Heart right ventricle (tissue), 16 donors: ENCODE measurements around the gene SLC16A14. TPM values are rescaled to one million over a fixed set of nuclear protein-coding genes. Genes with fewer than 3 reads are reported as not detected.

Source experiments
- ATAC-seq, 8 donors: fragments of 200-7000 bp; cut with Tn5 transposase; one replicate each; pipeline ENCODE4 v1.9.1; 2020; ENCODE audit warnings: mild to moderate bottlenecking in 8 of 8, moderate library complexity in 8 of 8, moderate number of reproducible peaks in 1 of 8
- DNase-seq, 2 donors: peaks; one replicate each; pipeline ENCODE4 v3.0.0-alpha.2; 2020
- H3K27ac ChIP-seq, 10 donors: fragments of 200-600 bp; sonication (generic) in 2 of 10; one replicate each; pipeline versions ENCODE4 v1.5.0 to v1.8.0; 2020 to 2022; ENCODE audit warnings: mild to moderate bottlenecking in 3 of 10
- H3K27me3 ChIP-seq, 7 donors: fragments of 200-600 bp; one replicate each; pipeline ENCODE4 v1.8.0; 2021 to 2022; ENCODE audit warnings: mild to moderate bottlenecking in 2 of 7
- H3K36me3 ChIP-seq, 9 donors: fragments of 200-600 bp; sonication (generic) in 1 of 9; one replicate each; pipeline versions ENCODE4 v1.5.0 to v1.8.0; 2020 to 2022; ENCODE audit warnings: mild to moderate bottlenecking in 2 of 9
- H3K4me1 ChIP-seq, 9 donors: fragments of 200-600 bp; sonication (generic) in 1 of 9; one replicate each; pipeline versions ENCODE4 v1.5.0 to v1.8.0; 2020 to 2022; ENCODE audit warnings: mild to moderate bottlenecking in 4 of 9
- H3K4me3 ChIP-seq, 10 donors: fragments of 200-600 bp; sonication (generic) in 2 of 10; one replicate each; pipeline versions ENCODE4 v1.5.0 to v1.8.0; 2020 to 2022; ENCODE audit warnings: mild to moderate bottlenecking in 7 of 10, moderate library complexity in 2 of 10
- H3K9me3 ChIP-seq, 11 donors: fragments of 200-600 bp in 10 of 11; sonication (generic) in 2 of 11; one replicate each; pipeline versions ENCODE4 v1.5.0 to v1.8.0; 2013 to 2022; ENCODE audit warnings: mild to moderate bottlenecking in 2 of 11, control low read depth in 1 of 11, moderate library complexity in 1 of 11
- WGBS, 2 donors: extraction: QIAGEN DNeasy Blood & Tissue Kit; methylation state at CpG; one replicate each; pipeline ENCODE4 v1.1.7; 2013; ENCODE audit warnings: inconsistent platforms in 1 of 2; 5-methylcytosine and 5-hydroxymethylcytosine counted together
- intact Hi-C, 10 donors: fragments of 100-400 bp; cut with DNase I; formaldehyde crosslinking; loops; one replicate each; pipeline versions ENCODE4 v1.11.1 to v1.14.2; 2022
- polyA plus RNA-seq, 2 donors: library from polyadenylated mRNA; stranded (reverse); fragments of 200-250 nt; gene quantifications; one replicate each; pipeline ENCODE4 v1.2.3, GENCODE V29; 2013
- total RNA-seq, 10 donors: library from RNA; stranded (reverse); fragmentation: NEBNext Ultra II Directional in 3 of 10; extraction: Animal tissue kit (Norgen Biotek cat#: 25700) in 3 of 10; gene quantifications; one replicate each; pipeline versions ENCODE4 v1.2.1 to v1.2.4, GENCODE V29; 2021 to 2023
- TF ChIP-seq, protein P1 (sequence below), 9 donors: fragments of 200-600 bp; sonication (generic) in 2 of 9; IDR thresholded peaks; one replicate each; pipeline versions ENCODE4 v1.5.0 to v1.8.0; 2021 to 2022; ENCODE audit warnings: antibody characterized with exemption in 9 of 9, mild to moderate bottlenecking in 5 of 9, moderate library complexity in 1 of 9
- donor health status: Arrhythmogenic right ventricular cardiomyopathy.
- donor health status: ischemic (EF 13 %, LVEDD 7.1; RV severe dilation, severe dysfunction).
- donor health status: healthy with polysubstance abuse.
- donor health status: DM: no; HTN: yes; CAD: no.
- donor health status: DM: no; HTN: no; CAD: no.
- donor health status: ischemic (EF 25% LVEDD 6.9; RV normal size, moderate dysfunction).
- donor health status: ischemic (EF 25% LVEDD 5.7; RV mildly dilated, moderate dysfunction).
- donor health status: healthy.
- donor health status: DM: yes; HTN: yes; CAD: no.
- donor health status: Ischemic cardiomyopathy.
- donor health status: ischemic (EF 35%, LVEDD 5.7; RV mildly dilated, moderate dysfunction).
- donor health status: nonischemic (EF 11% LVEDD 7.7; RV severe dilation, severe dysfunction).
- donor health status: DM: yes; HTN: yes; CAD: no.
- donor health status: PGD.
- donor health status: ischemic (EF 29% LVEDD 5.4; RV normal size, mild dysfunction).
- donor health status: nonischemic (EF 23%, LVEDD 6.1; RV moderate dilation, normal function).

The SLC16A14 gene
- total and polyA plus RNA-seq, 12 donors, result 0.87 to 4.8 (median 3.2) TPM

DNA sequence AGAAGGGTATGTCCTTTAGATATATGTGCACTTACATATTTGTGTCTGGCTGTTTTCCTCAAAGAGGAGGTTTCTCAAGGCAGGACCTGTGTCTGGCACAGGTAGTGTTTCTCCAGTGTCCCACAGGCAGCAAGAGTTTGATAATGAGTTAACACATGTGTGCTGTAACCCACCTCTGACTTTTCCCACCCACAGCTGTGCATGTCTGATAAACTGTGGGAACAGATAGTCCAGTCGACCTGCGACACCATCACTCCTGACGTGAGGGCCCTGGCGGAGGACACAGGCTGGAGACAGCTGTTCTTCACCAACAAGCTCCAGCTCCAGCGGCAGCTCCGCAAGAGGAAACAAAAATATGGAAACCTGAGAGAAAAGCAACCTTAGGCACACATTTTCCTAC lies 58.2 kb downstream of the SLC16A14 start:
- ATAC-seq (no peak), DNase-seq (no peak)
- Histone ChIP-seq H3K9me3 (peaks cover 0 to under 1% (median 0%) of the 10 kb centered on the region in 11 donors), H3K4me3 (no peak overlapping the region), H3K36me3 (no peaks in the 10 kb centered on the region), H3K27me3 (no peaks in the 10 kb centered on the region), H3K4me1 (peaks cover 0 to 10% (median 5%) of the 10 kb centered on the region in 9 donors), H3K27ac (no peak overlapping the region)
- intact Hi-C loops, result no loop called here
- 81% methylated on average over 6 of the region's 6 CpGs for WGBS, 2 donors
- TF ChIP-seq, protein P1, sequence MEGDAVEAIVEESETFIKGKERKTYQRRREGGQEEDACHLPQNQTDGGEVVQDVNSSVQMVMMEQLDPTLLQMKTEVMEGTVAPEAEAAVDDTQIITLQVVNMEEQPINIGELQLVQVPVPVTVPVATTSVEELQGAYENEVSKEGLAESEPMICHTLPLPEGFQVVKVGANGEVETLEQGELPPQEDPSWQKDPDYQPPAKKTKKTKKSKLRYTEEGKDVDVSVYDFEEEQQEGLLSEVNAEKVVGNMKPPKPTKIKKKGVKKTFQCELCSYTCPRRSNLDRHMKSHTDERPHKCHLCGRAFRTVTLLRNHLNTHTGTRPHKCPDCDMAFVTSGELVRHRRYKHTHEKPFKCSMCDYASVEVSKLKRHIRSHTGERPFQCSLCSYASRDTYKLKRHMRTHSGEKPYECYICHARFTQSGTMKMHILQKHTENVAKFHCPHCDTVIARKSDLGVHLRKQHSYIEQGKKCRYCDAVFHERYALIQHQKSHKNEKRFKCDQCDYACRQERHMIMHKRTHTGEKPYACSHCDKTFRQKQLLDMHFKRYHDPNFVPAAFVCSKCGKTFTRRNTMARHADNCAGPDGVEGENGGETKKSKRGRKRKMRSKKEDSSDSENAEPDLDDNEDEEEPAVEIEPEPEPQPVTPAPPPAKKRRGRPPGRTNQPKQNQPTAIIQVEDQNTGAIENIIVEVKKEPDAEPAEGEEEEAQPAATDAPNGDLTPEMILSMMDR (IDR thresholded peaks at IDR 0.05), result no peak

DNA sequence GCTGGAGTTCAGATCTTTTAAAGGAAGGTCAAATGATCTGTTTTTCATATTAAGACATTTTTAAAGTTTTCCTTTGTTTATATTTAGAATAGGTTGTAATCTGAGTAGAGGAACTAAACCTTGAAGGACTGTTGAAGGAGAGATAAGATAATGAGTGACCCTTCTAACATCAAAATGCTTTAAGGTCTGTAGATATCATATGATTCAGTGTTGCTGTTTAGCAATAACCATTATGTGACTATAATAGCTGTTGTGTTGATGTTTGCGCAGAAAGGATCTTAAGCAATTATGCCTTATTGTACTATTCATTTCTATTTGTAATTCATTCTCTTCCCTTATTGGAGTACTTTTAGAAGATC lies 60.0 kb downstream of the SLC16A14 start:
- Histone ChIP-seq H3K9me3 (no peaks in the 10 kb centered on the region), H3K27ac (no peak overlapping the region), H3K4me3 (peak overlapping the region in 3 of 10 donors; percentile 10 to 27 (median 15)), H3K4me1 (peaks cover 0 to 10% (median 5%) of the 10 kb centered on the region in 9 donors), H3K36me3 (no peaks in the 10 kb centered on the region), H3K27me3 (no peaks in the 10 kb centered on the region)
- ATAC-seq, result no peak
- TF ChIP-seq, protein P1 (IDR thresholded peaks at IDR 0.05), result no peak
- no peak for DNase-seq
- 86% methylated on average over 1 of the region's 1 CpG for WGBS, 2 donors
- intact Hi-C loops, result loop anchor here (1.0 to 10.0 kb wide), 10 partner anchors 56 to 604 kb away; partner anchors contain the start of gene SLC16A14 (in 3 of the 10)

DNA sequence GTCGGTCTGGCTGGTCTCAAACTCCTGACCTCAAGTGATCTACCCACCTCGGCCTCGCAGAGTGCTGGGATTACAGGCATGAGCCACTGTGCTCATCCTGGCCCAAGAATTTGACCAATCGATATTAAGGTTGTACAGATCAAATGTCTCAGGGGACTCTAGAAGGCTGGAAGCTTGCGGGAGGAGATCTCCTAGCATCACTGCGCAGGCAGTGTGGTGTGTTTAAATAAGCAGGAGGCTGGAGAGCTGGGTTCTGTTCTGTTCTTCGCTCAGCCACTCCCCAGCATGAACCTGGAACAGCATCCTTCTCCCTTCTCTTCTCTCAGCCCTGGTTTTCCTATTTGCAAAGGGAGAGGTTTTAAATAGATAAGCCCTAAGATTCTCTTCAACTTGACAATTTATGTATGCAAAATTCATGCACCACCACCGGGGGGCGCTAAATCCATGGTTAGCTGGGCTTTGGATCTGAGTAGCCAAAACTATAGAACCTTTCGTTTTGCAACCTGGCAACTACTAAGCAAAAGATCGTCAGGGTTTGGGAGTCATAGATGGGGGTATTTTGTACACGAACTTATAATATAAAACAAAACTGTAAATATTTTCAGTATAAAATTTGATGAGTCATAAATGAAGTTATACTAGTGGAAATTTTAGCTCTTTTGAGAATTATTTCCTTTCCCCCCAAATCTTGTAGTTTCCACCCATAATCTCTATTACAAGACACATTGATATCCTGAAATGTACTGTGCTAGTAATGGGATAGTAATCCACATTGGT lies 60.6 kb downstream of the SLC16A14 start:
- ATAC-seq (peak in 6 of 8 donors; percentile 42 to 83 (median 64)), DNase-seq (peak; percentile 70 to 71)
- WGBS, 2 donors, result 51 to 55% methylated on average over 12 of the region's 12 CpGs
- Histone ChIP-seq H3K4me1 (peaks cover 0 to 10% (median 5%) of the 10 kb centered on the region in 9 donors), H3K9me3 (no peaks in the 10 kb centered on the region), H3K27me3 (no peaks in the 10 kb centered on the region), H3K36me3 (no peaks in the 10 kb centered on the region), H3K4me3 (peak overlapping the region in 4 of 10 donors; percentile 10 to 27 (median 16)), H3K27ac (no peak overlapping the region)
- TF ChIP-seq, protein P1 (IDR thresholded peaks at IDR 0.05), result peak; percentile 66 to 88 (median 86)
- intact Hi-C loops, result loop anchor here (1.0 to 10.0 kb wide), 10 partner anchors 57 to 604 kb away; partner anchors contain the start of gene SLC16A14 (in 3 of the 10)

DNA sequence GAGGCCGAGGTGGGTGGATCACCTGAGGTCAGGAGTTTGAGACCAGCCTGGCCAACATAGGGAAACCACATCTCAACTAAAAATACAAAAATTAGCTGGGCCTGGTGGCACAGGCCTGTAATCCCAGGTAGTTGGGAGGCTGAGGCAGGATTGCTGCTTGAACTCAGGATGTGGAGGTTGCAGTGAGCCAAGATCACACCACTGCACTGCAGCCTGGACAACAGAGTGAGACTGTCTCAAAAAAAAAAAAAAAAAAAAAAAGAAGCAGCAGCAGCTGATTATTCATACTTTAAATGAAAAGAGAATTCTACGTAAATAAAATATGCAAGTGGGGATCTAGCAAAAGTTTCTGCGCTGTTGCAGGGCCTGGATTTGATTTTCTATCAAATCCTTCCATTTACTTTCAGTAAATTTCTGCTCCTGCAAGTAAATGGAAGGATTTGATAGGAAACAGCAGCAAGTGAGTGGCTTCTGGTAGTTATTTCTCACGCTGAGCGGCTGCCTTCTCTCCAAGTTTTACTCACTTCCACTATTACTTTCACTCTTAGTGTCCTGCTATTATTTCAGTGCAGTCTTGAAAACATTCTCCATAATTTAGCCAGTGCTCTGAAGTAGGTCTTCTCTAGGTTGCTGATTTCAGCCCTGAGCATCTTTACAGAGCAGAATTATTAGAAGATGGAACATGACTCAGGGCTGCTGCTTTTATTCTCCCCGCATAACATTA lies 68.4 kb downstream of the SLC16A14 start:
- H3K4me1 ChIP-seq, result no peaks in the 10 kb centered on the region
- H3K4me3 ChIP-seq, result no peak overlapping the region
- ATAC-seq (no peak), DNase-seq (no peak)
- H3K36me3 ChIP-seq, result no peaks in the 10 kb centered on the region
- no peak overlapping the region for H3K27ac ChIP-seq
- TF ChIP-seq, protein P1 (IDR thresholded peaks at IDR 0.05), result no peak
- no peaks in the 10 kb centered on the region for H3K9me3 ChIP-seq
- no peaks in the 10 kb centered on the region for H3K27me3 ChIP-seq
- intact Hi-C loops, result loop anchor here in 1 of 10 donors (10.0 kb wide), 1 partner anchor 65 kb away; the partner anchor contains the start of gene SLC16A14
- WGBS, 2 donors, result 91 to 93% methylated on average over 6 of the region's 6 CpGs
